NK-92 (cell line): Measurements from ENCODE around the gene SREK1.
"Not testable (repeated sequence)": the region's sequence is repeated elsewhere in the genome, so short reads cannot be mapped to it uniquely, and the experiment has no call there.

ENCODE experiments used
- DNase-seq: peaks from one replicate; lab custom pipeline; 2025; ENCODE audit not compliant: unreplicated experiment; lab: John Stamatoyannopoulos, UW

Gene SREK1

DNA sequence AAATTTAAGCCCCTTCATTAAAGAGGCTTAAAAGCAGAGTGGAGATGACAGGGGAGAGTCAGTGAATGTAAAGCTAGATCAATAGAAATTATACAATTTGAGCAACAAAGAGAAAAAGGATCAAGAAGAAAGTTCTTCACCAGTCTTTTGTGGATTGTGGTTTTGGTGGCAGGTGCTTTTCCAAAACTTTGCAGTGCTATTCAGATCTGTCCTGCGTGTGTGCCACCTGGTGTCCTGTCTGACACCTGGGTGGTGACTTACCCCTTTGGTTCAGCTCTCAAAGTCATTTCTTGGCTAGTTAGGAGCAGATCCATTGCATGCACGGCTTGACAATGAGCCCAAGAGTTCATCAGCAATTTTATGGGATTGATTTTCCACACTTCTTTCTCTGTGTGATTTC is 69.4 kb downstream of the SREK1 start:
- DNase-seq: no peak

GRCh38 chr5:66222455-66222854 is 78.4 kb downstream of the SREK1 start:
- no peak for DNase-seq

DNA sequence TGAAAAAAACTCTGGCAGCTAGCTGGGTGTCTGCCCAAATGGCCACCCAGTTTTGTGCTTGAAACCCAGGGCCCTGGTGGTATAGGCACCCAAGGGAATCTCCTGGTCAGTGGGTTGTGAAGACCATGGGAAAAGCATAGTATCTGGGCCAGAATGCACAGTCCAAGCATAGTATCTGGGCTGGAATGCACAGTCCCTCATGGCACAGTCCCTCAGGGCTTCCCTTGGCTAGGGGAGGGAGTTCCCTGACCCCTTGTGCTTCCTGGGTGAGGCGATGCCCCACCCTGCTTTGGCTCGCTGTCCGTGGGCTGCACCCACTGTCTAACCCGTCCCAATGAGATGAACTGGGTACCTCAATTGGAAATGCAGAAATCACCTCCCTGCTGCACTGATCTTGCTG is 78.8 kb downstream of the SREK1 start:
- not testable (repeated sequence) for DNase-seq

DNA sequence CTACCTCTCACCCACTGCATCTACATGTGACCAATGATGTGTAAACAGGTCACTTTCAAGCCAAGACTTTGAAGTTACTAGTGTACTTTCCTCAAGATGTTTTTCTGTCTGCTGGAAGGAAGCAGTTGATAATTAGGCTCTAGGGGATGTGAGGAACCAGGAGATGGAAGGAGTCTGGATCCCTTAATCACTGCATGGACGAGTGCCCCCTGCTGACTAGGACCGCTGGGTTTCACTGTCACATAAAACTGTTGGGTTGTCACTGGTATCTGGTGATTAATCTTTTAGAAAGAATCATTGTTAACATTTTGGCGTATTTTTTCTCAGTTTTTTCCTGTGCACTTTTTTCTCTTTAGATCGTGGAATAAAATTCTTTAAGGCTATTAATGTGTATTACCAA is 79.5 kb downstream of the SREK1 start:
- DNase-seq: no peak

DNA sequence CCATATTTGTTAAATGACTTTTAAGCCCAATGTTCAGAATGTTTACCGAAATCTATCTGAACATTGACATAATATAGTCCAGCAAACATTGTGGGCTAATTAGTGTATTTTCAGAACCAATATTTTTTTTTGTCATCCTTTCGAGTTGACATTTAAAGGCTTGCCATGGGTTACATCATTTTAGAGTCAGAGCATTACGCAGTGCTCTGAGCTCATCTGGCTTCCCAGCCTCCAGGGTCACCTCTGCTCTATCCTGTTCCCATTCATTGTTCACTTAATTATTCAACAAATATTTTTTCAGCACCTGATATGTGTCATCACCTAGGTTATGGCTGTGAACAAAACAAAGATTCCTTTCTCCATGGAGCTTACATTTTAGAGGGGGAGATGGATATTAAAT is 80.2 kb downstream of the SREK1 start:
- no peak for DNase-seq

DNA sequence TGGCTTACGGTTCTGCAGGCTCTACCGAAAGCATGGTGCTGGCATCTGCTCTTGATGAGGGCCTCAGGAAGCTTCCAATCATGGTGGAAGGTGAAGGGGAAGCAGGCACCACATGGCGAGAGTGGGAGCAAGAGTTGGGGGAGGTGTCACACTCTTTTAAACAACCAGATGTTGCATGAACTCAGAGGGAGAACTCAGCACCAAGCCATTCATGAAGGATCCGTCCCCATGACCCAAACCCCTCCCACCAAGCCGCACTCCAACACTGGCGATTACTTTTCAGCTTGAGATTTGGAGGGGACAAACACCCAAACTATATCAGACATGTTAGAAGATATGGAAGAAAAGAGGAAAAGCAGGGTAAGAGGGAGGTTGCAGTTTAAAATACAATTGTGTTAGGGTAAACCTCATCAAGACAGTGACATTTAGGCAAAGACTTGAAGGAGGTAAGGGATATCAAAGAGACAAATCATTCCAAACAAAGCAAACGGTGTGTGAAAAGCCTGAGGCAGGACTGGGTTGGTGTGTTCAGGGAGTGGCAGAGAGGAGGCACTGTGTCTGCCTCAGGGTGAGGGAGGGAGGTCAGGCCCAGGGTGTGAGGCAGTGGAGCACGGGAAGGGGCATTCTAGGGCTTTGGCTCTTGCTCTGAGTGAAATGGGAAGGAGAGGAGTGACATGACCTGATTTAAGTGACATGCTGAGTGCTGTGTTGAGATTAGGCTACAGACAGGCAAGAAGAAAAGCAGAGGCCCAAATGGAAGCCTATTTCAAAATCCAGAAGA is 80.9 kb downstream of the SREK1 start:
- no peak for DNase-seq

GRCh38 chr5:66230551-66230950 is 86.5 kb downstream of the SREK1 start:
- DNase-seq: no peak

- DNase-seq: no peak
These were observed 87.4 kb downstream of the SREK1 start for GRCh38 chr5:66231508-66231907.

- DNase-seq: no peak
These were observed 88.2 kb downstream of the SREK1 start for GRCh38 chr5:66232275-66232674.

DNA sequence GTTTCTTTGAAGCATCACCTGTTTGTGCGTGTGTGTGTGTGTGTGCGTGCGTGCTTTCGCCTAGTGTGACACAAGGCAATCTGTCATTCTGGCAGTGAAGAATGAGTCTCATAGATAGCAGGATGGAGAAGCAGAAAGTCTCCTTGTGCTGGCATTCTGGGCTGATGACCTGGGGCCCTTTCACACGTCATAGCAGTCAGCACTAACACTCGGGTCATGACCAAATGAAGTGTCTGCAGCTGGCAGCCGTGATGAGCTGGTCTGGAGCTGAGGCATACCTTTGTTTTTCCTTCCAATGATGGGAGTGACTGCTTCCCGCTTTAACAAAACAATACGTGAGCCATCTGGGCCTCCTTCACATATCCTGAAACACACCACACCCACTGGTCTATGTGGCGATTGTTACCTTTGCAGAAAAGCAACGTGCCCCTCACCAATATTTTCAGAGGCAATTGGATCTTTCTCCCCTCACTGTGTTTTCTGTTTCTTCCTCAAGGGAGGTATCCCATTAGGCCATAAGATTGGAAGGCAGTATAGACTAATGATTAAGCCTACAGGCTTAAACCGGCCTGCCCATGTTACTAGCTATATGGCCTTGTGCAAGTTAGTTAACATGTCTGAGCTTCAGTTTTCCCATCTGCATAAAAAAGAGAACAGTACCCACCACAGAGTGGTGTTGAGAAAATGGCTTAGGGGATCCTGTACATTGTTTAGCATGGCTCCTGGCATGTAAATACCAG is 88.8 kb downstream of the SREK1 start:
- DNase-seq: no peak
